Measurements from ENCODE around the gene GUCD1. TPM values are rescaled to one million over a fixed set of nuclear protein-coding genes. Genes with fewer than 3 reads are reported as not detected.

The GUCD1 gene
- total RNA-seq, 4 donors from 2014 or later, result 56.7 to 498 (median 277) TPM

DNA sequence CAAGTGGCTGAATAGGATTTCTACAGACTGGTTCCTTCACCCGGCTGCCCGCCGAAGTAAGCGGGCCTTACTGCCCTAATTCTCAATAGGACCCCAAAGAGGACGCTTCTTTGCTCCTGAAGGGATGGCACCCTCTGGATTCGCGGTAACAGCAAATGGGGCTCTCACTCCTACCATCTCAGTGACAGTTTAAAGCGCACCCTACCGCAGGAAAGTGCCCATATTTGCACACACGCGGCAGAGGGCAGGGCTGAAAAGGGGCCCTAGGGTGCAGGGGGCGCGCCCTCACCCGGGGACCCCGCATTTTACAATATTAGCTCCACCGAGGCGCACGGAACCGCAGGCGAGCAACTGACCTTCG, 60.8 kb downstream of the GUCD1 start:
- intact Hi-C loops (cut with DNase I; ENCODE audit: low total_unique reads) (no loop called here), in situ Hi-C loops (cut with MboI; ENCODE audit: low pct_ligation_motif_present in 1 of 4, low pct_unique_long_range_greater_than_20kb in 1 of 4, low sequenced_read_pairs in 3 of 4) (no loop called here)
- Histone ChIP-seq H3K4me3 (peak overlapping the region in 2 of 4 donors; percentile 15 to 26), H3K27ac (no peak overlapping the region), H3K27me3 (peaks cover 42% of the 10 kb centered on the region), H3K36me3 (no peaks in the 10 kb centered on the region), H3K9me3 (no peaks in the 10 kb centered on the region), H3K4me1 (peaks cover 0 to 9% (median 8%) of the 10 kb centered on the region in 4 donors)
- no peak for DNase-seq
- TF ChIP-seq, protein P1, sequence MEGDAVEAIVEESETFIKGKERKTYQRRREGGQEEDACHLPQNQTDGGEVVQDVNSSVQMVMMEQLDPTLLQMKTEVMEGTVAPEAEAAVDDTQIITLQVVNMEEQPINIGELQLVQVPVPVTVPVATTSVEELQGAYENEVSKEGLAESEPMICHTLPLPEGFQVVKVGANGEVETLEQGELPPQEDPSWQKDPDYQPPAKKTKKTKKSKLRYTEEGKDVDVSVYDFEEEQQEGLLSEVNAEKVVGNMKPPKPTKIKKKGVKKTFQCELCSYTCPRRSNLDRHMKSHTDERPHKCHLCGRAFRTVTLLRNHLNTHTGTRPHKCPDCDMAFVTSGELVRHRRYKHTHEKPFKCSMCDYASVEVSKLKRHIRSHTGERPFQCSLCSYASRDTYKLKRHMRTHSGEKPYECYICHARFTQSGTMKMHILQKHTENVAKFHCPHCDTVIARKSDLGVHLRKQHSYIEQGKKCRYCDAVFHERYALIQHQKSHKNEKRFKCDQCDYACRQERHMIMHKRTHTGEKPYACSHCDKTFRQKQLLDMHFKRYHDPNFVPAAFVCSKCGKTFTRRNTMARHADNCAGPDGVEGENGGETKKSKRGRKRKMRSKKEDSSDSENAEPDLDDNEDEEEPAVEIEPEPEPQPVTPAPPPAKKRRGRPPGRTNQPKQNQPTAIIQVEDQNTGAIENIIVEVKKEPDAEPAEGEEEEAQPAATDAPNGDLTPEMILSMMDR (IDR thresholded peaks at IDR 0.05), result no peak
- TF ChIP-seq EP300 (IDR thresholded peaks at IDR 0.05; ENCODE audit: low read depth) (no peak), POLR2A (IDR thresholded peaks at IDR 0.05) (no peak), POLR2AphosphoS5 (IDR thresholded peaks at IDR 0.05) (no peak)
- WGBS, 2 donors (ENCODE audit: low coverage in 1 of 2), result 52% methylated on average over 21 of the region's 21 CpGs; no CpG with 5 or more reads in 1 of the 2 donors

DNA sequence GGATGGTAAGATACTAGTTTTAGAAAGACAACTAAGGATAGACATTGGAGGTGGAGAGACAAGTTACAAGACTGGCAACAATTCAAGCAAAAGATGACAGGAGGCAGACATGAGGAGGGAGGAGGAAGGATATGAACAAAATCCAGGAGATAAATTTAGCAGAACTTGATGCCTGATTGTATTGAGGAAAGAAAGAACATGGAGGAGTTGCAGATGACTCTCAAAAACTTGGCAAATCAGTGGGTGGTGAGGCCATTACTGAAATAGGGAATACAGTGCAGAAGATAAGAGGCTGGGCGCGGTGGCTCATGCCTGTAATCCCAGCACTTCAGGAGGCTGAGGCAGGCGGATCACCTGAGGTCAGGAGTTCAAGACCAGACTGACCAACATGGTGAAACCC, 62.5 kb downstream of the GUCD1 start:
- H3K4me1 ChIP-seq, result peaks cover 0 to 9% (median 8%) of the 10 kb centered on the region in 4 donors
- H3K27me3 ChIP-seq, result peaks cover 42% of the 10 kb centered on the region
- in situ Hi-C loops (cut with MboI; ENCODE audit: low pct_ligation_motif_present in 1 of 4, low pct_unique_long_range_greater_than_20kb in 1 of 4, low sequenced_read_pairs in 3 of 4) (no loop called here), intact Hi-C loops (cut with DNase I; ENCODE audit: low total_unique reads) (no loop called here)
- no peak overlapping the region for H3K4me3 ChIP-seq
- H3K36me3 ChIP-seq, result no peaks in the 10 kb centered on the region
- H3K9me3 ChIP-seq, result no peaks in the 10 kb centered on the region
- 88 to 97% methylated on average over 3 of the region's 3 CpGs for WGBS, 2 donors (ENCODE audit: low coverage in 1 of 2)
- no peak overlapping the region for H3K27ac ChIP-seq
- TF ChIP-seq POLR2AphosphoS5 (IDR thresholded peaks at IDR 0.05) (no peak), POLR2A (IDR thresholded peaks at IDR 0.05) (no peak), EP300 (IDR thresholded peaks at IDR 0.05; ENCODE audit: low read depth) (no peak)
- TF ChIP-seq, protein P1 (IDR thresholded peaks at IDR 0.05), result no peak
- DNase-seq, result no peak

Other genes with a start within 250 kb of the GUCD1 start
- 1 to 10 TPM in 3 of 4 donors, not detected in 1; 3.0 to 6.2 (median 3.0) TPM for gene ADORA2A, start 127.5 kb downstream of the GUCD1 start, total RNA-seq
- gene UPB1, start 59.8 kb downstream of the GUCD1 start, total RNA-seq, result under 1 TPM in 1 of 4 donors, not detected in 3; 0.32 TPM
- gene SNRPD3, start 861 bp upstream of the GUCD1 start, total RNA-seq, result 100 to 1,000 TPM in 2 of 4 donors, 10 to 100 TPM in 2; 21.3 to 127 (median 93.8) TPM
- 10 to 100 TPM; 13.3 to 20.6 (median 16.6) TPM for gene LRRC75B, start 37.9 kb upstream of the GUCD1 start, total RNA-seq
- 100 to 1,000 TPM in 1 of 4 donors, 10 to 100 TPM in 3; 52.4 to 167 (median 77.1) TPM for gene GGT1, start 48.1 kb upstream of the GUCD1 start, total RNA-seq
- gene PIWIL3, start 219.6 kb upstream of the GUCD1 start, total RNA-seq, result not detected